NCI-H146 treated with DMSO at 0.1 percent for 48 hours (cell line): ENCODE data around the gene WIZ.
"Not testable (repeated sequence)": the region's sequence is repeated elsewhere in the genome, so short reads cannot be mapped to it uniquely, and the experiment has no call there.

ENCODE experiments used
- DNase-seq: peaks from one replicate; lab custom pipeline; 2025; ENCODE audit not compliant: unreplicated experiment; lab: John Stamatoyannopoulos, UW

The WIZ gene, protein sequence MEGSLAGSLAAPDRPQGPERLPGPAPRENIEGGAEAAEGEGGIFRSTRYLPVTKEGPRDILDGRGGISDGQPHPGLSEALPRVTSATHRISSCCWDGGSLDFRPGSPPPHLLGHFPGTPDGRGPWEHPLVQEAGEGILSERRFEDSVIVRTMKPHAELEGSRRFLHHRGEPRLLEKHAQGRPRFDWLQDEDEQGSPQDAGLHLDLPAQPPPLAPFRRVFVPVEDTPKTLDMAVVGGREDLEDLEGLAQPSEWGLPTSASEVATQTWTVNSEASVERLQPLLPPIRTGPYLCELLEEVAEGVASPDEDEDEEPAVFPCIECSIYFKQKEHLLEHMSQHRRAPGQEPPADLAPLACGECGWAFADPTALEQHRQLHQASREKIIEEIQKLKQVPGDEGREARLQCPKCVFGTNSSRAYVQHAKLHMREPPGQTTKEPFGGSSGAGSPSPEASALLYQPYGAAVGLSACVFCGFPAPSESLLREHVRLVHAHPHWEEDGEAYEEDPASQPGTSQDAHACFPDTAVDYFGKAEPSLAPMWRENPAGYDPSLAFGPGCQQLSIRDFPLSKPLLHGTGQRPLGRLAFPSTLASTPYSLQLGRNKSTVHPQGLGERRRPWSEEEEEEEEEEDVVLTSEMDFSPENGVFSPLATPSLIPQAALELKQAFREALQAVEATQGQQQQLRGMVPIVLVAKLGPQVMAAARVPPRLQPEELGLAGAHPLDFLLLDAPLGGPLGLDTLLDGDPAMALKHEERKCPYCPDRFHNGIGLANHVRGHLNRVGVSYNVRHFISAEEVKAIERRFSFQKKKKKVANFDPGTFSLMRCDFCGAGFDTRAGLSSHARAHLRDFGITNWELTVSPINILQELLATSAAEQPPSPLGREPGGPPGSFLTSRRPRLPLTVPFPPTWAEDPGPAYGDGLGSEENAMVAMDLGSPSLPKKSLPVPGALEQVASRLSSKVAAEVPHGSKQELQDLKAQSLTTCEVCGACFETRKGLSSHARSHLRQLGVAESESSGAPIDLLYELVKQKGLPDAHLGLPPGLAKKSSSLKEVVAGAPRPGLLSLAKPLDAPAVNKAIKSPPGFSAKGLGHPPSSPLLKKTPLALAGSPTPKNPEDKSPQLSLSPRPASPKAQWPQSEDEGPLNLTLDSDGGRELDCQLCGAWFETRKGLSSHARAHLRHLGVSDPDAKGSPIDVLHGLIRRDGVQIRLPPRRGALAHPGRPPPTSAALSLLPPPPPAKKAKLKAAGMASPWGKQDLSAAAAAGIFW (N-terminal part only)

DNA sequence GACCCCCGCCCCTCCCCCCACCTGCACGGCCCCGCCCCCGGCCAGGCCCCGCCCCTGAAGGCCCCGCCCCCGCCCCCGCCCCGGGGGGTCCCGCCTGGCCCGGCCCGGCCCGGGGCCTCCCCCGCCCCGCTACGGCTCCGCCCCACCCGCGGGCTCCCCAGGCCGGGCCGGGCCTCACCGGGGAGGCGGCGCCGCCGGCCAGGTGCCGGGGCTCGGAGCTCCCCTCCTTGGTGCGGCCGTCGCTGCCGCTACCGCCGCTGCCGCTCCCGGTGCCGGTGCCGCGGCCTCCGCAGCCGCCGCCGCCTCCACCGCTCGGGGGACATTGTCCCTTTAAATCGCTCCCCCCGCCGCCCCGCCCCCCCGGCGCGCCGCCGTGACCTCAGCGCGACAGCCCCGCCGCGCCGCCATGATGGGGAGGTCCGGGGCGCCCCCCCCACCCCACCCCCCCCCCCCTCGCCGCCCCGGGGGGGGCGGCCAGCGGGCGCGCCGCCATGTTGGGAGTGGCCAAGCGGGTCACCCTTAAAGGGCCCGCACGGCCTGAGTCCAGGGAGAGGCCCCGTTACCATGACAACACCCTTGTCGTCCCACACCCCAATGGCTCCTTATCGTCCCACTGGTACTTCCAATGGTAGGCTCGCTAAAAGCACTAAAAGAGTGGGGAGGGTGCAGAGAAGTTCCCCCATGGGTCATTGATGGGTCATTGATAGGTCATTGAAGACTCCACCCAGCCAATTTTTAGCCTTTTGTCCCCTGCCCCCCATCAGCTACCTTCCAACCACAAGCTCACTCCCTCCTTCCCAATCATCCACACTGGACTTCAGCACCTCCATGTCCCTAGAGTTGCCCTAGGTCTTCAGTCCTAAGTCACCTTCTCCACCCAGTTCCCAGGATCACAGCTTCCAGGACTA is at the start of gene WIZ:
WIZ (minus strand) TSS at position 337 of the 908 bp plus-strand sequence. CDS start 1,649 bp downstream, outside the sequence.
- DNase-seq = peak; percentile 43

DNA sequence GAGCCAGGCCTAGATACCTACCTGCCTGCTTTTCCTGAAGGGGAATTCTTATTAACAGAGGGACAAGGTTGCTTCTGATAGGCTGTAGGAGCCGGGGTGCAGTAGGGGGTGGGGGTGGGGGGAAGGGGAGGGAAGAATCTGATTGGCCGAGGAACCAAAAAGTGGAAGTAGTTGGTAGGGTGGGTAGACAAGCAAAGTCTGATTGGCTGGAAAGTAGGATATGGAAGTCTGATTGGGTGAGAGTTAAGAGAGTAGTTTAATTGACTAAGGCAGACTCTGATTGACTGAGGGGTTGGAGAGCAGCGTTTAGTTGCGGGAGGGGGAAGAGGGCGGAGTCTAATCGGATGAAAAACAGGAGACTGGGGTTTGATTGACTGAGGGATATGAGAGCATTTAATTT is 49.2 kb upstream of the WIZ start:
- no peak for DNase-seq

DNA sequence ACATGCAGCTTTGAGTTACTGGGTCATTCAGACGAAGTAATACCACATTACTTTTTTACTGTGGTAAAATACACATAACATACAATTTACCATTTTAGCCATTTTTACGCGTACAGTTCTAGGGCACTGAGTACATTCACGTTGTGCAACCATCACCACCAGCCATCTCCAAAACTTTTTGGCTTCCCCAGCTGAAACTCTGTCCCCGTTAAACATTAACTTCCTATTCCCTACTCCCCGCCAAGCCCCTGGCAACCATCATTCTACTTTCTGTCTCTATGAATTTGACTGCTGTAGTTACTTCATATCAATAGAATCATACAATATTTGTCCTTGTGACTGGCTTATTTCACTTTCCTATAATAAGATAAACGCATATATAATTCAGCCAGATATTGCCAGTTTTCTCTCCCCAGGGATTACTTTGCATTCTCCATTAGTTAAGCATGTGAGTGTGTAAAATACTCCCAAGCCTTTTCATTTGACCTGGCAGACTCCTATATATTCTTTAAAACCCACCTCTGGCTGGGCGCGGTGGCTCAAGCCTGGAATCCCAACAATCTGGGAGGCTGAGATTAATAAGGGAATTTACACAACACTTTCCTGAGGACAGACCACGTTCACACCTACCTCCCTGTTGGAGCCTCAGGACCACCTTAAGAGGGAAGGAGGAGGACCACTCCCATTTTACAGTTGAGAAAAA is 48.6 kb upstream of the WIZ start:
- no peak for DNase-seq

DNA sequence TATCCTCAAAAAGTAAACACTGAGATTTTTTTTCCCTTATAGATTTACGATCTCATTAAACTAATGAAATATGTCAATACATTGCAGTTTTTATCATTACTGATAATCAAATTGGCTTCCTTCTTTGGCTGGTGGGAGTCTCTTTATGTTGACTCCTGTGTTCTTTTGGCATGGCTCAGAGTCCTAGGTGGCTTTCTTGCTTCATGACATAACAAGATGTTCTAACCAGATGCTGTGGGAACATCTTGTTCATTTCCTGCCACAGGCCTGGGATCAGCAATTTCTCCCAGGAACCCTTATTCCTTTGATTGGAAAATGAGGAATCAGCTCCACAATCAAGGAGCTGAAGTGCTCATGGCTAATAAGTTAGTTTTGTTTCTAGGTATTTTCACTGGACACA is 45.4 kb upstream of the WIZ start:
- no peak for DNase-seq

DNA sequence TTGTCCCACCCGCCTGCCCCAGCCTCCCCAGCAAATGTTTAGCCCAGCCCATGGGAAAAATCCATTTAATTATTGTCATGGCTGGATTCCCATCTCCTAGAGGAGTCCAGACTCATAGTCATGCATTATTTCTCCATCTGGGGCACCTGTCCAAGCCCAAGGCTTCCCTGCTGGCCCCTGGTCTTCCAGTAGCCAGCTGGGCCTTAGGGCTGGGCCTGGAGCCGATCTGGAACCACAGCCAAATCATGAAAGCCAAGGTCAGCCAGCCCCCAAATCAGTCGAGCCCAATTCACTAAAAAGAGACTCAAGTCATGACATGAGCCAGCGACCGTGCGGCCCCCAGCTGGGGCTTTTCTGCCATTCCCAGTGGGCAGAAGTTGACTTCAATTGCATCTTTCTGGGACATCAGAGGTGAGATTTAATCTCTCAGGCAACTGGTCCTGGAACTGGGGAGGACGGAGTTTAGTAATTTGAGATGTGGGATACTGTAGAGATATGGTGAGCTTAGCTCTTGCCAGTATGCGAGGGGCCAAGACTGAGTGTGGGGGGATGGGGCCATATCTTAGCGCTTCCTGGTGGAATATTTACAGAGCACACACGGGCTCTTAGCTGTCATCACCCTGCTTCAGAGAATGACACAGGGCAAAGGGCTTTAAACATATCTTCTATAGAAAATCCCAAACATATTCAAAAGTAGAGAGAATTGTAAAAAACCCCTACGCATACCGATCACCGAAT is 38.9 kb upstream of the WIZ start:
- no peak for DNase-seq

DNA sequence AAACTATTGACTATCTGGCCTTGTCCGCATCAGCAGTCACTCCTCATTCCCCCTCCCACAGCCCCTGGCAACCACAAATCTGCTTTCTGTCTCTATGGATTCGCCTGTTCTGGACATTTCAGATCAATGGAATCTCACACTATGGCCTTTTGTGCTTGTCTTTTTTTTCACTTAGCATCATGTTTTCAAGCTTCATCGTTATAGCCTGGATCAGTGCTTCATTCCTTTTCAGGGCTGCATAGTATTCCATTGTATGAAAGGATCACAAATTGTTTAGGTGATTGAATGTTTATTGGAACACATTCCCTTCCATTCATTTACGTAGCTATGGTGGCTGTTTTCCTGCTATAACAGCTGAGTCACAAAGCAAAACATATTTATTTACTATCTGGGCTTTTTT is 37.3 kb upstream of the WIZ start:
- no peak for DNase-seq

DNA sequence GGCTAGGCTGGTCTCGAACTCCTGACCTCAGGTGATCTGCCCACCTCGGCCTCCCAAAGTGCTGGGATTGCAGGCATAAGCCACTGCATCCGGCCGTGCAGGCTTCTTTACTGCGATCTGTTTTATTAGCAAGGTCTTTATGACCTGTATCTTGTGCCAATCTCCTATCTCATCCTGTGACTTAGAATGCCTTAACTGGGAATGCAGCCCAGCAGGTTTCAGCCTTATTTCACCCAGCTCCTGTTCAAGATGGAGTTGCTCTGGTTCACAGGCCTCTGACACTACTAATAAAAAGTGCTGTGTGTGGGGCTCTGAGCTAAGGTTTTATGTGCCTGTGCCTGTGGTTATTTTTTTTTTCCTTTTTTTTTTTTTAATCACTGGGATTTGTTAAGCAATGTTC is 36.0 kb upstream of the WIZ start:
- not testable (repeated sequence) for DNase-seq

DNA sequence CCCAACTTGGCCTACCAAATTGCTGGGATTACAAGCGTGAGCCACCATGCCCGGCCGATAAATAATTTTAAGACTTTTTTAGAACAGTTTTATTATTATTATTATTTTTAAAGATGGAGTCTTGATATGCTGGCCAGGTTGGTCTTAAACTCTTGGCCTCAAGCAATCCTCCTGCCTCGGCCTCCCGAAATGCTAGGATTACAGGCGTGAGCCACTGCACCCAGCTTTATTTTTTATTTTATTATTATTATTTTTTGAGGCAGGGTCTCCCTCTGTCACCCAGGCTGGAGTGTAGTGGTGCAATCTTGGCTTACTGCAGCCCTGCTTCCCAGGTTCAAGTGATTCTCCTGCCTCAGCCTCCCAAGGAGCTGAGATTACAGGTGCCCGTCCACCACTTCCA is 31.2 kb upstream of the WIZ start:
- not testable (repeated sequence) for DNase-seq

DNA sequence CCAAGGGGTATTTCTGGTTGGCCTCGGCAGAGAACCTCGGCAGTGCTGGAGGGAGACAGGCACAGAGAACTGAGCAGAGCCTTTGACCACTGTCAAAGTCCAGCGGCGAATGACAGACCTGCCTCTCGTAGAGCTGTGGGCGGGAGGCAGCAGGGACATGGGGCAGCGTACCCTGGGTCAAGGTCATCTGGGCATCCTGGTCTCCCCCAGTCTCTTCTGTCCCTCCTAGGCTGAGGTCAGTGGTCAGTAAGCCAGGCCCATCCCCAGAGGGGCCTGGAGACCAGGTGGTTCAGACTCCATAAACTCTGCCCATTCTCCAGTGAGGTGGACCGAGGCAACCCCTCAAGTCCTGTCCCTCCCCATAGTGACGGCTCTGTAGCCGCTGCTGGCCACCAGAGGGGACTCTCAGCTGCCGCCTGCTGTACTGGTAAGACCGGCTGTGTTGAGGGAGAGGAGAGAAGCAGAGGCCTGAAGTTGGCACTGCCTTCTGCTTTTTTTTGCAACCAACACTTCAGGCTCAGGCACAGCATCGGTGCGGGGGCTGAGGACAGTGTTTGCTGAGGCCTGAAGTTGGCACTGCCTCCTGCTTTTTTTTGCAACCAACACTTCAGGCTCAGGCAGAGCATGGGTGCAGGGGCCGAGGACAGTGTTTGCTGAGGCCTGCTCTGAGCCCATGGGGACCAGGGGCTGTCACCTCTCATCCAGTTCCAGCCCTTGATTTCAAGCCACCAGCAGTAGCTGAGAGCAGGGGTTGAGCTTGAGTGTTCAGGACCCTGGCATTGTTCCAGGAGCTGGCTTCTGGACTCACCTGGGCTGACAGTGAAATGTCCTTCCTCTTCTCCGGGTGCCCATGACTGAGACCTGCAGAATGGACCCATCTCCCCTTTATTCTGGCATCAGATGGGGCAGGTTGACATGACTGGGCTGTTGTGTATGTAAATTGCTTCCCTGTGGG is 29.9 kb upstream of the WIZ start, which contains the start of gene PGLYRP2:
PGLYRP2 (minus strand) TSS at position 111 of the 955 bp plus-strand sequence. CDS start 130 bp downstream, outside the sequence.
- no peak for DNase-seq

DNA sequence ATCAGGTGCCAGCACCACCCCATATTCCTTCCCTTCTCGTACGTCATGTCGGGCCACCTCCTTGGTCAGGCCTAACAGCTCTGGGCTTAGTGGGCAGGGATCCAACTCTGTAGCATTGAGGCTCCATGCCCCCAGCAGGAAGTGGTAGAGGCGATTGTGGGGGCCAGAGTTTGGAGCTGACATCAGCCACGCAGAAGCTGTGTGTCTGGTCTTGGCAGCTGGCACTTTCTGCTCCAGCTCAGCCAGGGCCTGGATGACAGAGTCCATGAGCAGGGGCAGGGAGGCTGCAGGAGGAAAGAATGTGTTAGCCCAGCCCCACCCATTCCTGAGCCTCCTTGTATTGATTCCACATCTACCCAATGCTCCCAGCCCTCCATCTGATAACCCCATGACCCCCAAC is 26.6 kb upstream of the WIZ start:
- no peak for DNase-seq

DNA sequence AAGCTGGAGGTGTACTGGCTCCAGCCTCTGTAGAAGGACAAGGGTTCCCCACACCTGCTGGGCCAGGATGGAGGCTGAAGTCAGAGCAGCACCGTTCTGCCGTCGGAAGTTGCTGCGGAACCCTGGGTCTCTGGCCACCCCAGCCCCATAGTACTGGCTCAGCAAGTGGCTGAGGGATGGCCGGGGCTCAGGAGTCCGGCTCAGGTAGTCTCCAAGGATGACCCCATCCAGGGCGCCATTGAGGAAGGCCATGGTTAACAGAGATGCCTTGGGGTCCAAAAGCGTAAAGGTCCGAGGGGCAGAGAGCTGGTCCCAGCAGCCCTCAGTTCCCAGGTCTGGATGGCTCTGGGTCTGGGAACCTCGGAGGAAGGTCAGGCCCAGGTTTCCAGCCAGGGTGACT is 25.9 kb upstream of the WIZ start:
- DNase-seq = no peak

DNA sequence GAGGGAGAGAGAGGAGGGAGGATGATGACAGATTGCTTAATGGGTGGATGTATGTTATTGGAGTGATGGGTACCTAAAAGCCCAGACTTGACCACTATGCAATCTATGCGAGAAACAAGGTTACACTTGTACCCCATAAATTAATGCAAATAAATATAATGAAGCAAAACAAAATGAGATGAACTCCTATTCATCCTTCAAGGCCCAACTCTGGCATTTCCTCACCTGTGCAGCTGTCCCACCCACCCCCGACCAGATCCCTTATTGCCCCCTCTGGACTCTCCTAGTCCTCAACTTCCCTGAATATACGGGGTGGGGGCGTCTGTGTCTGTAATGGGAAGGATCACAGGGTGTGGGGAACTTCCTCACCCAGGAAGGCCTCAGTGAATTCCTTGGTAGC is 25.4 kb upstream of the WIZ start:
- no peak for DNase-seq

DNA sequence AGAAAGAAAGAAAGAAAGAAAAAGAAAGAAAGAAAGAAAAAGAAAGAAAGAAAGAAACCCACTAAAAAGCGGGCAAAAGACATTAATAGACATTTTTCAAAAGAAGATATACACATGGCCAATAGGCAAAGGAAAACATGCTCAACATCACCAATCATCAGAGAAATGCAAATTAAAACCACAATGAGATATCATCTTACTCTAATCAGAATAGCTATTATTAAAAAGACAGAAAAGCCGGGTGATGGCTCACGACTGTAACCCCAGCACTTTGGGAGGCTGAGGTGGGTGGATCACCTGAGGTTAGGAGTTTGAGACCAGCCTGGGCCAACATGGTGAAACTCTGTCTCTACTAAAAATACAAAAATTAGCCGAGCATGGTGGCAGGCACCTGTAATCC is 24.1 kb upstream of the WIZ start:
- not testable (repeated sequence) for DNase-seq

DNA sequence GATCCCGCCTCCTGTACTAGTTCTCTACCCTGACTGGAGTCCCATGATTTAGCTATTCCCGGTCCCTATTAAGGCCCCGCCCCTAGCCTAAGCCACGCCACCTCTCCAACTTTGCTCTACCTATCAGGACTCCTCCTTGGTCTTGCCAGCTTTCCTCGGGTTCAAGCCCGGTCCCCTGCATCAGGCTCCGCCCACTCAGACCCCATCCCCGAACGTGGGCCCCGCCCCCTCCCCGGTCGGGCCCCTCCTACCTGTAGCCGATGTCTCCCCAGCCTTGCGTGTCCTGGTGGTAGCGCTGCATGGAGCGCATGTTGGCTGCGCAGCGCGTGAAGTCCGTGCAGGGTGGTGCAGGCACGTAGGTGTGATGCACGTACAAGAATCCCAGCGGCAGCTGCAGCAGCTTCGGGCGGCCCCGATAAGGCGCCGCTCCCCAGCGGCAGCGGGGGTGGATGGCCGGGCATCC is 21.9 kb upstream of the WIZ start:
- DNase-seq = no peak

DNA sequence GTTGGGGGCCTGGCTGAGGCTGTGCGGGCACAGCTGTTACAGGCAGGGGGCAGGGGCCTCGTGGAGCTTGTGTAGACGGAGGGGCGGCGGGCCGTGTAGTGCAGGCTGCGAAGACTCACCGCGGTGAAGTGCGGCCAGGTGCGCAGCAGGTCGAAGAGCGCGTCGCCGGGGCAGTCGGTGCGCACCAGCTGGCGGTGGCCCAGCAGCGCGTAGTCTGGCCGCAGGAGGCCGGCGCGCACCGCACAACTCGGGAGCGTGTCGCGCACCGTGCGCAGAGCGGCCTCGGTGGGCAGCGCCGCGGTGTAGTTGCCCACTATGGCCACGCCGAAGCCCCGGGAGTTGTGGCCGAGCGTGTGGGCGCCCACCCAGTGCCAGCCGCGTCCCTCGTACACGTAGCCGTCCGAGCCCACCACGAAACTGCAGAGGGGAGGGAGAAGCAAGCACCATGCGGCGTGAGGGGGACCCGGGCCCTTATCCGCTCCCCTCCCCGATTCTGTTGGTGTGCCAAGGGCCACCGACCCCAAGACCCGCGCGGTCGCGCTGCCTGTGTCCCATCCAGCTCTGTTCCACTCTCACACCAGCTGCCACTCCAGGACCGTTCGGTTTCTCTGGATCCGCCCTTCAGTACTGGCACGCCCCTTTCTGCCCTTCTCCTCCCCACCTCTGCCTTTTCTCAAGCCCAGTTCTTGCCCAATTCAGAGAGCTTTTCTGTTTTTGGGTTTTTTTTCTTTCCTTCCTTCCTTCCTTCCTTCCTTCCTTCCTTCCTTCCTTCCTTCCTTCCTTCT is 19.9 kb upstream of the WIZ start:
- no peak for DNase-seq

DNA sequence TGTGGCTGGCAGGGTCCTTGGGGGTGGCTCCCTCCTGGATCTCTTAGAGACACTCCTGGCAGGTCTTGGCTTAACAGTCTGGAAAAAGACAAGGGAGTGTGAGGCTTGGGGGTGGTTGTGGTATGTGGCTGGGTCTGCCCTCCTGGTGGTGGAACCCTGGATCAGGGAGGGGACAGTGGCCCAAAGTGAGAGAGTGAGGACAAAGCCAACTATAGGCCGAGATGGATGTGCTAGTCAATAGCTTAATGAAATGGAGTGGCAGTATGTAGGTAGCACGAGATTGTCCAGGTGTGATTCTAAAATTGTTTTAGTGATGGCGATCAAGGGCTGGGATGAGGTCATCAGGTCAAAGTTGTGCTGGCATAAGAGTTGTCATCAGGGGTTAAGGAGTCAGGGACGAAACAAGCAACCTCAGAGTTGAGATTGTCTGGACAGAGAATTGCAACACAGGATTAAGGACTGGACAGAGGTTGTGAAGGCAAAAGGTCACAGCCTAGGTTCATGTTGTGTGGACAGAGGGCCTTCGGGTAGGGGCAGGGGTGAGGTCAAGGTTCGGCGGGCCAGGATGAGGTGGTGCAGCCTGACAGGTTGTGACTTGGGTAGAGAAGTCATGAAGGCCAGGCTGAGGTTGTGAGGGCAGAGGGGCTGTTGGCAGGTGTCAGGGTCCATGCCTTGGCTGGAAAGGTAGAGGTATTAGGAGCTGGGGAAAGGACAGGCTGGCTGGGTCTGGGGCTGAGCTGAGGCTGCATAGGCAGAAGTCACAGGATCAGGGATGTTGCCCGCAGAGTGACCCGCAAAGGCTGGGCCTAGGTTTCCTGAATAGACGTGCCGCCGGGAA is 19.1 kb upstream of the WIZ start:
- DNase-seq = no peak
